ENCODE results near the gene MAPK9.

The MAPK9 gene

GRCh38 chr5:180205916-180206315 lies 86.0 kb downstream of the MAPK9 start:
- TF ChIP-seq CTCF (IDR thresholded peaks at IDR 0.05; ENCODE audit: borderline replicate concordance, control extremely low read depth, extremely low read depth, insufficient read depth, missing control alignments), result no peak
- no peak for DNase-seq (ENCODE audit: low spot score)
- in situ Hi-C loops (cut with MboI; ENCODE audit: low sequenced_read_pairs, unreplicated experiment), result no loop called here

- no peak for DNase-seq (ENCODE audit: low spot score)
- in situ Hi-C loops (cut with MboI; ENCODE audit: low sequenced_read_pairs, unreplicated experiment), result no loop called here
- no peak for TF ChIP-seq CTCF (IDR thresholded peaks at IDR 0.05; ENCODE audit: borderline replicate concordance, control extremely low read depth, extremely low read depth, insufficient read depth, missing control alignments)
Measured at GRCh38 chr5:180204276-180204819, 87.5 kb downstream of the MAPK9 start.

- DNase-seq (ENCODE audit: low spot score), result no peak
- in situ Hi-C loops (cut with MboI; ENCODE audit: low sequenced_read_pairs, unreplicated experiment), result no loop called here
- TF ChIP-seq CTCF (IDR thresholded peaks at IDR 0.05; ENCODE audit: borderline replicate concordance, control extremely low read depth, extremely low read depth, insufficient read depth, missing control alignments), result no peak
Measured at GRCh38 chr5:180202939-180203573, 88.8 kb downstream of the MAPK9 start.

- DNase-seq (ENCODE audit: low spot score), result no peak
- in situ Hi-C loops (cut with MboI; ENCODE audit: low sequenced_read_pairs, unreplicated experiment), result no loop called here
Measured at GRCh38 chr5:180201051-180201987, 90.6 kb downstream of the MAPK9 start.

GRCh38 chr5:180199390-180199789 lies 92.5 kb downstream of the MAPK9 start:
- no peak for TF ChIP-seq CTCF (IDR thresholded peaks at IDR 0.05; ENCODE audit: borderline replicate concordance, control extremely low read depth, extremely low read depth, insufficient read depth, missing control alignments)
- in situ Hi-C loops (cut with MboI; ENCODE audit: low sequenced_read_pairs, unreplicated experiment), result no loop called here
- DNase-seq (ENCODE audit: low spot score), result no peak

More at GRCh38 chr5:180201051-180201987, 90.6 kb downstream of the MAPK9 start:
- peak; percentile 23 for TF ChIP-seq CTCF (IDR thresholded peaks at IDR 0.05; ENCODE audit: borderline replicate concordance, control extremely low read depth, extremely low read depth, insufficient read depth, missing control alignments)

GRCh38 chr5:180198208-180198607 lies 93.7 kb downstream of the MAPK9 start:
- in situ Hi-C loops (cut with MboI; ENCODE audit: low sequenced_read_pairs, unreplicated experiment), result no loop called here
- no peak for DNase-seq (ENCODE audit: low spot score)
- TF ChIP-seq CTCF (IDR thresholded peaks at IDR 0.05; ENCODE audit: borderline replicate concordance, control extremely low read depth, extremely low read depth, insufficient read depth, missing control alignments), result no peak
